HL-60 (cell line): ENCODE measurements around the gene OSBPL3.

Source experiments
- SPI1 ChIP-seq: IDR thresholded peaks from 2 replicates; pipeline ENCODE4 v1.6.1; 2012; ENCODE audit warnings: low read depth, mild to moderate bottlenecking, borderline replicate concordance
- TF ChIP-seq, protein P1 (sequence below): IDR thresholded peaks from one replicate; pipeline ENCODE4 v1.5.1; 2011; ENCODE audit warnings: low read length, control low read depth, inconsistent platforms; ENCODE audit not compliant: insufficient read depth

GRCh38 chr7:24800667-24801066 lies 179.3 kb downstream of the OSBPL3 start:
- TF ChIP-seq, protein P1, sequence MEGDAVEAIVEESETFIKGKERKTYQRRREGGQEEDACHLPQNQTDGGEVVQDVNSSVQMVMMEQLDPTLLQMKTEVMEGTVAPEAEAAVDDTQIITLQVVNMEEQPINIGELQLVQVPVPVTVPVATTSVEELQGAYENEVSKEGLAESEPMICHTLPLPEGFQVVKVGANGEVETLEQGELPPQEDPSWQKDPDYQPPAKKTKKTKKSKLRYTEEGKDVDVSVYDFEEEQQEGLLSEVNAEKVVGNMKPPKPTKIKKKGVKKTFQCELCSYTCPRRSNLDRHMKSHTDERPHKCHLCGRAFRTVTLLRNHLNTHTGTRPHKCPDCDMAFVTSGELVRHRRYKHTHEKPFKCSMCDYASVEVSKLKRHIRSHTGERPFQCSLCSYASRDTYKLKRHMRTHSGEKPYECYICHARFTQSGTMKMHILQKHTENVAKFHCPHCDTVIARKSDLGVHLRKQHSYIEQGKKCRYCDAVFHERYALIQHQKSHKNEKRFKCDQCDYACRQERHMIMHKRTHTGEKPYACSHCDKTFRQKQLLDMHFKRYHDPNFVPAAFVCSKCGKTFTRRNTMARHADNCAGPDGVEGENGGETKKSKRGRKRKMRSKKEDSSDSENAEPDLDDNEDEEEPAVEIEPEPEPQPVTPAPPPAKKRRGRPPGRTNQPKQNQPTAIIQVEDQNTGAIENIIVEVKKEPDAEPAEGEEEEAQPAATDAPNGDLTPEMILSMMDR, result no peak
- no peak for TF ChIP-seq SPI1
